ENCODE measurements around the gene HABP2.

DNA sequence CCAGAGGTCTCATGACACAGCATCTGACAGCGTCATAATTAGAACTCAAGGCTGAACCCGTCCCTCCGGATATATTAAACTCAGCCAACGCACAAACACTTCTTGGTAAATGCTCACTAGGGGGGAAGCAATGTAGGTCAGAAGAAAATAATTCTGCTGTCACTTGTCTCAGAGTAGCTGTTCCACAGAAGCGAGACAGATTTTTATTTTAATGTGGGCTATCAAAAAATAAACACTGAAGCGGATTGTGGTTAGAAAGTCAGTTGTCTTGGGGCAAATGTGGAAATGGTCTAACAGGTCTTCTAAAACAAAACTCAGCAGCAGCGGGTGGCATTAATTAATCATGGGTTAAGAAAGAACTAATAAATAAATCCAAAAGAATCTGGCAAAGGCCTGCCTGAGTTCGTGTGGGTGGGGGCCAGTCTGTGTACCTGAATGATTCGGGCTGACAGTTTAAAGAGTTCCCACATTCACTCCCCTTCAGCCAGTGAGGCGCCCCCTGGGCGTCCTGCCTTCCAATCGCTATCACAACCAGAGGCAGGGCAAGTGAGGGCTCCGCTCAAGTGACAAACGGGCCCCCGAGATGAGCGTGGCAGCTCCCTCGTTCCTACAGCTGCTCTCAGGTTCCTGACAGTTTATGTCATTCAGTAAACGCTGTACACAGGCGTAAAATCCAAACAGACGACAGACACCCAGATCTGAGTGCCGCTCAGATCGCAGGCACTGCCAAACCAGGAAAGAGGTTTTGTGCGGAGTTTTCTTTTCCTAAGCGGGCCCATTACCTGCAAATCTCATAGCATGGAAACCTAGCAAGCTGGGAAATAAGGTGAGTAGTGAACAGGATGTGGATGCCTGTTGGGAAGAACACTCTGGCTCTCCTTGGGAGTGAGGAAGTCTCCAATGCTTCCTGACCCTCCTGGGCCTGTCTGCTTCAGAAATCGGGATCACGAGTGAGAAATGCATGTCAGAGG is 58.1 kb downstream of the HABP2 start:
- TF ChIP-seq, protein P1, sequence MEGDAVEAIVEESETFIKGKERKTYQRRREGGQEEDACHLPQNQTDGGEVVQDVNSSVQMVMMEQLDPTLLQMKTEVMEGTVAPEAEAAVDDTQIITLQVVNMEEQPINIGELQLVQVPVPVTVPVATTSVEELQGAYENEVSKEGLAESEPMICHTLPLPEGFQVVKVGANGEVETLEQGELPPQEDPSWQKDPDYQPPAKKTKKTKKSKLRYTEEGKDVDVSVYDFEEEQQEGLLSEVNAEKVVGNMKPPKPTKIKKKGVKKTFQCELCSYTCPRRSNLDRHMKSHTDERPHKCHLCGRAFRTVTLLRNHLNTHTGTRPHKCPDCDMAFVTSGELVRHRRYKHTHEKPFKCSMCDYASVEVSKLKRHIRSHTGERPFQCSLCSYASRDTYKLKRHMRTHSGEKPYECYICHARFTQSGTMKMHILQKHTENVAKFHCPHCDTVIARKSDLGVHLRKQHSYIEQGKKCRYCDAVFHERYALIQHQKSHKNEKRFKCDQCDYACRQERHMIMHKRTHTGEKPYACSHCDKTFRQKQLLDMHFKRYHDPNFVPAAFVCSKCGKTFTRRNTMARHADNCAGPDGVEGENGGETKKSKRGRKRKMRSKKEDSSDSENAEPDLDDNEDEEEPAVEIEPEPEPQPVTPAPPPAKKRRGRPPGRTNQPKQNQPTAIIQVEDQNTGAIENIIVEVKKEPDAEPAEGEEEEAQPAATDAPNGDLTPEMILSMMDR (IDR thresholded peaks at IDR 0.05; ENCODE audit: borderline replicate concordance, extremely low read depth, low read length, poor library complexity, severe bottlenecking): no peak
- TF ChIP-seq EZH2 (IDR thresholded peaks at IDR 0.05; ENCODE audit: borderline replicate concordance, low read depth, low read length, severe bottlenecking): no peak

Data from DND-41 (cell line).